ENCODE data around the gene GPATCH4.

- TF ChIP-seq PATZ1 (CRISPR knock-in tag; IDR thresholded peaks at IDR 0.05; ENCODE audit: borderline replicate concordance) (no peak), ZC3H10 (CRISPR knock-in tag; IDR thresholded peaks at IDR 0.05) (no peak), ZFP3 (CRISPR knock-in tag; IDR thresholded peaks at IDR 0.05) (no peak), ARNTL (CRISPR knock-in tag; IDR thresholded peaks at IDR 0.05; ENCODE audit: borderline replicate concordance, low read depth) (no peak), ZFP30 (CRISPR knock-in tag; IDR thresholded peaks at IDR 0.05) (no peak), RARB (CRISPR knock-in tag; IDR thresholded peaks at IDR 0.05) (no peak), ZNF8 (CRISPR knock-in tag; IDR thresholded peaks at IDR 0.05) (no peak), CSRNP3 (CRISPR knock-in tag; IDR thresholded peaks at IDR 0.05) (no peak)
- TF ChIP-seq, protein P1, sequence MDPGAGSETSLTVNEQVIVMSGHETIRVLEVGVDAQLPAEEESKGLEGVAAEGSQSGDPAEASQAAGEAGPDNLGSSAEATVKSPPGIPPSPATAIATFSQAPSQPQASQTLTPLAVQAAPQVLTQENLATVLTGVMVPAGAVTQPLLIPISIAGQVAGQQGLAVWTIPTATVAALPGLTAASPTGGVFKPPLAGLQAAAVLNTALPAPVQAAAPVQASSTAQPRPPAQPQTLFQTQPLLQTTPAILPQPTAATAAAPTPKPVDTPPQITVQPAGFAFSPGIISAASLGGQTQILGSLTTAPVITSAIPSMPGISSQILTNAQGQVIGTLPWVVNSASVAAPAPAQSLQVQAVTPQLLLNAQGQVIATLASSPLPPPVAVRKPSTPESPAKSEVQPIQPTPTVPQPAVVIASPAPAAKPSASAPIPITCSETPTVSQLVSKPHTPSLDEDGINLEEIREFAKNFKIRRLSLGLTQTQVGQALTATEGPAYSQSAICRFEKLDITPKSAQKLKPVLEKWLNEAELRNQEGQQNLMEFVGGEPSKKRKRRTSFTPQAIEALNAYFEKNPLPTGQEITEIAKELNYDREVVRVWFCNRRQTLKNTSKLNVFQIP (CRISPR knock-in tag; IDR thresholded peaks at IDR 0.05; ENCODE audit: borderline replicate concordance, low read depth), result no peak
Measured at GRCh38 chr1:156590326-156591180, 10.7 kb downstream of the GPATCH4 start.
